GM18907 (cell line): ENCODE results near the gene PKP4.
"Not testable (repeated sequence)": the region's sequence is repeated elsewhere in the genome, so short reads cannot be mapped to it uniquely, and the experiment has no call there.

Source experiments
- ATAC-seq: cut with Tn5 transposase; IDR thresholded peaks from one replicate; pipeline ENCODE4 v1.9.1; 2021; ENCODE audit warnings: mild to moderate bottlenecking, moderate library complexity; ENCODE audit not compliant: unreplicated experiment

Gene PKP4

DNA sequence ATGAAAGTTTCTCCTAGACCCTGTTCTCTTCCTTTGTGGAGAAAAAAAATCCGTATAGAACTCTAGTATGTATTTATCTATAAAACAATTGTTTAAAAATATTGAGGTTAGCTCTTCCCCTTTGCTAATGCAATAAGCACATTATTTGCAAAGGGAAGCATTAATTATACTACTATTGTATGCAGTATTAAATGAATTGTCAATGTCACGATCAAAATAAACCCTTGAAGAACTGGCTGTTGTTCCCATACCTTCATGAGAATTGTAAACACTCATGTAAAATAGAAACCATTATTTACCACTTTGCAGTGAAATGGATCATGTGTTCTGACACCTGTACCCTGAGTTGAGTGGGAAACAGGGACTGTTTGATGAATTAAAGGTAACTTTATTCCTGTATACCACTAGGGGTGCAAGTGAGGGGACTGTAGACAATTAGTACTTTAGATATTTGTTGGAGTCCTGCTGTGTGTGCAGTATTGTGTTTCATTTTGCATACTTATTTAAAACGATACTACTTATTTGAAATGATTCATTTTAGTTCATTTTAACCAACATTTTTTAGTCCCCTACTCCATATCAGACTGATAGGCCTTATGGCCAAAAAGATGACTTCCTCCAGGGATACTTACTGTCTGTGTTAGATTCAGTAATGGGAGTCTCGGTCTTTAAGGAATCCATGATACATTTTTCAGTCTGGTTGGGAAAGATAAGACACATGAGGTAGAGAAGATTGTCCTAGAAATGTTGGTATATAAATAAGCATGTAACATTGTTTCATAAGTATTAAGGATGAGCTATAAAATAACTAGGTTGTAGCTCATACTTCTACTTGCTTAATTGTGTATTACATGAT, 7.9 kb downstream of the PKP4 start:
- ATAC-seq, result peak; percentile 84

DNA sequence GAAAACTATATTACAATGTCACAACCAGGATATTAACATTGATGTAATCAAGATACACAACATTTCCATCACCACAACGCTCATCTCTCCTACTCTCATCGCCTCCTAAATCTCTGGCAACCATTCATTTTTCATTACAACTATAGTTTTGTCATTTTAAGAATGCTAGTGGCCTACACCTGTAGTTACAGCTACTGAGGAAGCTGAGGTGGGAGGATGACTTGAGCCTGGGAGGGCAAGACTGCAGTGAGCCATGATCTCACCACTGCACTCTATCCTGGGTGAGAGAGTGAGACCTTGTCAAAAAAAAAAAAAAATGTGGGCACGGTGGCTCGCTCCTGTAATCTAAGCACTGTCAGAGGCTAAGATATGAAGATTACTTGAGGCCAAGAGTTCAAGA, 10.5 kb downstream of the PKP4 start:
- ATAC-seq, result no peak

DNA sequence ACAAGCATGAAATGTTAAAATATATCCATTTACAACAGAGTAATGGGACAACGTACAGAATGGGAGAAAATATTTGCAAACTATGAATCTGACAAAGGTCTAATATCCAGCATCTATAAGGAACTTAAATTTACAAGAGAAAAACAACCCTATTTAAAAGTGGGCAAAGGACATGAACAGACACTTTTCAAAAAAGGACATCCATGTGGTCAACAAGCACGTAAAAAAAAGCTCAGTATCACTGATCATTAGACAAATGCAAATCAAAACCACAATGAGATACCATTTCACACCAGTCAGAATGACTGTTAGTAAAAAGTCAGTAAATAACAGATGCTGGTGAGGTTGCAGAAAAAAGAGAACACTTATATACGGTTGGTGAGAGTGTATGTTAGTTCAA, 16.1 kb downstream of the PKP4 start:
- not testable (repeated sequence) for ATAC-seq

- not testable (repeated sequence) for ATAC-seq
These were observed 16.5 kb downstream of the PKP4 start for GRCh38 chr2:158473300-158473699.

GRCh38 chr2:158473719-158474392, 17.1 kb downstream of the PKP4 start:
- no peak for ATAC-seq

DNA sequence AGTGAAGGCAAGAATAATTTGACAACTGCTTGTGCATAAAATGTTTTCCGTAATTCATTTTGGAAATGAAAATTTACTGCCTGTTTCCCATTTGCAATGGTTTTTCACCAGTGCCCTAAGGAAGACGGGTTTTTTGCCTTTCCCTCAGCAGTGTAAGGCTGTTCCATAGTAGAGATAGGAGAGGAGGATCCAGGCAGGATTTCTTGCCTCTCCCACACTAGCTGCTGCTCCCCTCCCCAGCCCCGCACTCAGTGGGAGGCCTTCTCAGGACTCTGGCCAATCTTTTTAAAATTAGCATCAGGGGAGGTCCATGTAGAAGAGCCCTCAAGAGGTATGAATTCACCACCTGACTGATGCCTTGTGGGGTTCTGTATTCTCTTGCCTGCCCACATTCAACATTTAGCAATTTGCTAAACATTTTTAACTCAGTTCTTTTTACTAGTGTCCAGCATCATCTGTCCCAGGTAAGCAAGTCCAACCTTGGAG, 17.8 kb downstream of the PKP4 start:
- not testable (repeated sequence) for ATAC-seq

DNA sequence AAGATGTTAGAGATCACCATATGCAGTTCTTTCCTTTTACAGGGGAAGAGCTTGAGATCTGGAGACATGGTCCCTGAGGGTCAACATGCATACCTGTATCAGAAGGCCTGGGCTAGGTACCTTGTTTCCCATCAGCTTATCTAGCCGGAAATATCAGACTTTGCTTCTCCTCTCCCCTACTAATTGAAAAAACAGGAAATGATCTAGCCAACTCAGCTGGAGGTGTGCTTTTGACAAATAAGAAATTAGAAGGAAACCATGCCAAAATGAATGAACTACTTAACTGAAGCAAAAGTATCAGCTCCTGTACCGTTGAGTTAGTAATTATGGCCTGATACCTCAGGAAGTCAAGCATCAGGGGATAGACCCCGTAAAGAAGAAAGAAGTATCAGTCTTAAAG, 20.4 kb downstream of the PKP4 start:
- no peak for ATAC-seq

DNA sequence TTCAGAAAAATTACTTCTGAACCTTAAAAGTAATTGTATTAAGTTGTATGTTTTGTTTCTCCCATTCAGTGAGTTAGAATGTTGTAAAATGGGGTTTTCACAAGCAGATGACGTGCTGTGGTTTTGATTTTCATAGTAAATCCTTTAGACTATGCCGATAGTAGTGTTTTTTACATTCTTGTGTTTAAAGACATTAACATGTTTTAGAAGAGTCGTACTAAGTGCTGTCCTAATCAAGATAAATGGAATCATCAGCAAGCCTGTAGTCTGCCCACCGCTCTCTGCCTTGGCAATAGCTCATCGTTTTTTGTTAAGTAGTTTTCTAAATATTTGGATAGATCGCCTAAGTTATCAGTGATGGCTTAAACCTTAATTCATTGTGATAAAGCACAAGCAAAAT, 21.5 kb downstream of the PKP4 start:
- no peak for ATAC-seq

DNA sequence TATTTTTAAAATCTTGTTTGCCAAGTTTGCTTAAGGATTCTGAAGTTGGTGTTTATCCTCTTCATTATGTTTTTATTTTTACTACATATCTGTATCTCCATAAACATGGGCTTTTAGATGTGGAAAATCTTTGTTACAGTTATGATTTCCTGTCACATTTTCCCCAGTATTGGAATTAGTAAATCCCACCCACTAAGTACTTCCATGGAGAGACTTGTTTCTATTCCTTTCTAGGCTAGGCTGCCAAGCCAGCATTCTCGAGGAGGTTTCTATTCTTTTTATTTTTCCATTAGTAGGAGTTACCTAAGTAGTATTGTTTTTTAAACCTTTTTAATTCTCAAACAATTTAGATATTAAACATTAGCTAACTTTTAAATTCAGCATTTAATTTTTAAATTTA, 22.1 kb downstream of the PKP4 start:
- no peak for ATAC-seq

GRCh38 chr2:158481116-158481515, 24.4 kb downstream of the PKP4 start:
- ATAC-seq, result no peak

DNA sequence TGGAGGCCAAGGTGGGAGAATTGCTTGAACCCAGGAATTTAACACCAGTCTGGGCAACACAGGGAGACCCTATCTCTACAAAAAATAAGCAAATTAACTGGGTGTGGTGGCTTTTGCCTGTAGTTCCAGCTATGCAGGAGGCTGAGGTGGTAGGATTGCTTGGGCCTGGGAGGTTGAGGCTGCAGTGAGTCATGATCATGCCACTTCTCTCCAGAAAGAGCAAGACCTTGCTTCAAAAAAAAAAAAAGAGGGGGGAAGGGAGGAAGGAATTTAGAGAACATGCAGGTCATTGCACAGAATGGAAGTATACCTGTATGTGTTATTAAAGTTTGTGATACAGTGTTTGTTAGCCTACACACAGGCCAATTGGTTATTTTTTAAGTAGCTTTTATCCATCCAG, 25.8 kb downstream of the PKP4 start:
- ATAC-seq, result no peak

- ATAC-seq, result peak; percentile 70
These were observed 28.3 kb downstream of the PKP4 start for GRCh38 chr2:158484892-158485556.

- no peak for ATAC-seq
These were observed 29.6 kb downstream of the PKP4 start for GRCh38 chr2:158486150-158486969.

- no peak for ATAC-seq
These were observed 30.2 kb downstream of the PKP4 start for GRCh38 chr2:158486970-158487325.

DNA sequence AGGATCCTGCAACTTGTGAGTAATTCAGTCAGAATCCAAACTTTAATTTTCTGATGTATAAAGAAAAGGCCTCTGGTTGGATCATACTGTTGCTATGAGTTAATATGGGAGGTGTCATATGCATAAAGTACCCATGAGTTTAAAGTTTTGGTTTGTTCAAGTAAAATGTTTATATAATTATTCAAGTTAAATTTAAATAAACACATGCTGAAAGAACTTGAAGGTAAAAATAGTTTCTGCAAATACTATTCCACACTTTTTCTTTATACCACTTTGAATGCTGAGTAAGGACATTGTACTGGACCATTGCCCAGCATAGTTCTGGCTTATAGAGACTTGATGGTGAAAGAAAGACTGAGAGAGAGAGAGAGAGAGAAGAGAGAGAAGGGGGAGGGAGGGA, 30.7 kb downstream of the PKP4 start:
- ATAC-seq, result no peak

DNA sequence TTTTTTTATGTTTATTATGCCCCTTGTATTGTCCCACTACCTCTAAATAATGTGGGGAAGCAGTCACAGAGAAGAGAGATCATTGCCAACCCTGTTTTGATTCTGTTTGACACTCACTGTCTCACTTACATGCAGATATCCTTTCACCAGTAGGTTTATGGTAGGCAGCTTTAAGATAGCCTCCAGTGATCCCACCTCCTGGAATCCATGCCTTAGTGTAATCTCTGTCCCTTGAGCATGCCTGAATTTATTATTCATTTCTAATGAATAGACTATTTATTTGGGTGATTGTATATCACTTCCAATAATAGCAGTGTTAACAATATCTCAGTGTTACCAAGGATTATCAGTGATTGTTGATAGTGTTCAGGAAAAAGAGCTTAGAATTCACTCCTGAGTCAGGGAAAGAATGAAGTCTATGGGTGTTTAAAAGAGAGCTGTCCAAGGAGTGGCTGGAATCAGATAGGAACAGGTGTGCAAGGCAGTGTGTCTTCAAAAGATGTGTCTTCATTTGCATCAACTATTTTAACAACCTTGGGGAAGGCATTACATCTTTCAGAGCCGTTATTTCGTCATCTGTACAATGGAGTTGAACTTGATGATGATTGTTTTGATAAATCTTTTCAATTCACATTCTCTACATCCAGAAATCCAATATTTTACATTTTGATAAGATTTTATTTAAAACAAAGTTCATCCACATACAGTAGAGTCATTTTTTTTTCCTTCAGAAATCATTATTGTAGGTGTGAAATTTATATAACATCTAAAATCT, 31.9 kb downstream of the PKP4 start:
- no peak for ATAC-seq

- ATAC-seq, result no peak
These were observed 32.8 kb downstream of the PKP4 start for GRCh38 chr2:158489366-158490112.

GRCh38 chr2:158491072-158491471, 34.3 kb downstream of the PKP4 start:
- ATAC-seq, result no peak

- ATAC-seq, result no peak
These were observed 36.7 kb downstream of the PKP4 start for GRCh38 chr2:158493458-158493857.
